Activated gamma-delta T cell (primary cell): ENCODE results near the gene ANXA3.

Experiments used
- DNase-seq: peaks from one replicate; lab custom pipeline; 2025; lab: John Stamatoyannopoulos, UW

ANXA3 gene

GRCh38 chr4:78611215-78611558 is 59.6 kb downstream of the ANXA3 start:
- no peak for DNase-seq

DNA sequence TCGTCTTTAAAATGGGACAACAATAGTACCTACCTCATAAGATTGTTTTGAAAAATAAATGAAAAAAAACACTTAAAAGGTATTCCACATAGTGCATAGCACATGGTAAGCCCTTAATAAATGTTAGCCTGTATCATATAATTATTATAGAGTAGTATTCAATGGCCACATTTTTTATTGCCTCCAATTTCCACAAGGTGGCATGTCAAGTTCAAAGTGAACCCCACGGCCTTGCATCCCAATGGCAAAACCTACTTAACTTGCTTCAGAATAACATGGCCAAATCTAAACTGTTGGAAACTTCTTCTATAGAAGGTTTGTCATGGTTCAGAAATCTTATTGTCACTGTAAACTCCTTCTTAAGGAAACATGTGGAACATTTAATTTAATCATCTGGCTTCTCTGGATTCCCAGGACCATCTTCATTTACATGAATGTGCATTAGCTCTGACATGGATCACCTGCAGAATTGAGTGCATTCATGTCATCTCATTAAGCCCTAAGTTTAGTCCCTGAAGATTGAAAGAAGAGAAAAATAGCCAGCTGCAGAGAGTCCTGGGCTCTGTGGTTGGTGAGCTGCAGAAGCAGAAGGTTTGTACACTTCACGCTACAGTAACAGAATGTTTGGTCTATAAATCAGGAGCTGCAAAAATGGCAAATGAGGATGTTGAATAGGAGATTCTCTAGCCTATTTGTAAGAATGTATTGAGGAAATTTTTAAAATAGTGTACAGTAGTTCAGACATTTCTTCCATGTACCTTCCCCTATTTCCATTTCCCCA is 61.0 kb downstream of the ANXA3 start:
- DNase-seq: no peak

DNA sequence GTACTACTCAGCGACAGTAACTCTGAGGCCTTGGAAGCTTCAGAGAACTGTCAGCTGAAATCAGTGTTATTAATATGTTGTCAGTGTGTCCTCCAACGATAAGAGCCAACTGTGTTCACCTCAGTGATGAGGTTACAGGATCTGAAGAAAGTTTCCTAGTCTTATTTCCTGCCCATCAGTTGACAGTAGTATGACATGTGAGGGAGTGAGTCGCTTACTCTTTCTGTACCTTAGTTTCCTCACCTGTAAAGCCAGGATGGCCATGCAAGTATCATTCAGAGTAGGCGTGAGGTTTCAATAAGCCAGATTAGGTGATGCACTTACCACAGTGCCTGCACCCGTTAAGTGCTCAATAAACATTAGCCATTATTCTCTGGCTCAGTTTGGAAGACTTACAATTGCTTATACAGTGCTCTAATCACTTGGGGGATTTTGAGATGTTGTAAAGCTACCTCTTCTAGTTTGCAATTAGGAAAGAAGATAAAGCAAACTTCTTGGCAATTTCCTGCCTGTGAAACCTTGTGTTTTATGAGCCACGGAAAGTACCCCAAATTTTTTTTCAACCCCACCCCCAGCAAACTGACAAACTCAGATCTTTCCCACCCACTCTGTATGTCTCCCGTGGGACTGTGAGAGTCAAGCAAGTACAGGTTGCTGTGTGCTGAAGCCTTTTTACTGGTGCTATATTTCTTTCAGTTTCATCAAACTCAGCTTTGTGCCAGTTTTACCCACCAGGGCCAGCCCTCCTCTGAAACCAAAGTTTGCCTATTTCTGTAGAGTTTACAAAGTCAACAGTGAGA is 62.2 kb downstream of the ANXA3 start:
- no peak for DNase-seq

- DNase-seq: no peak
Measured at GRCh38 chr4:78616046-78616498, 64.5 kb downstream of the ANXA3 start.

- no peak for DNase-seq
Measured at GRCh38 chr4:78618436-78618835, 66.9 kb downstream of the ANXA3 start.

GRCh38 chr4:78621395-78621794 is 69.8 kb downstream of the ANXA3 start:
- DNase-seq: no peak

GRCh38 chr4:78622253-78622979 is 70.8 kb downstream of the ANXA3 start:
- DNase-seq: no peak

- DNase-seq: no peak
Measured at GRCh38 chr4:78624048-78624447, 72.5 kb downstream of the ANXA3 start.

DNA sequence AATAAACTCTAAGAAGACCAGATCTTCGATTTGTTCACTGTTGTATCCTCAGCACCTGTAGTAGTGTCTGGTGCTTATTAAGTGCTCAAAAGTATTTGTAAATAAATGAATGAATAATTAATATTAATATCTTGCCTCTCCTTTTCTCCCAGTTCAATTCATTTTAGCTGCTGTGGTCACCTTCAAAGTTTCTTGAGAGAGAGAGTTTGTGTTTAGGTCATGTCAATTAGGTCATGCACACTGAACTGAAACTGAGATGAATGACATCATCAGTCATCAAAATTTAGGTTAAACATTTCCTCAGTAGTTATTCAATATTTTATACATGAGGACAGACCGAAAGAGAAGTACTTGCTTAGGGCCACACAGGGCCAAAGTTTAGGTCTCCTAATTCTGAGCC is 73.5 kb downstream of the ANXA3 start:
- DNase-seq: no peak

DNA sequence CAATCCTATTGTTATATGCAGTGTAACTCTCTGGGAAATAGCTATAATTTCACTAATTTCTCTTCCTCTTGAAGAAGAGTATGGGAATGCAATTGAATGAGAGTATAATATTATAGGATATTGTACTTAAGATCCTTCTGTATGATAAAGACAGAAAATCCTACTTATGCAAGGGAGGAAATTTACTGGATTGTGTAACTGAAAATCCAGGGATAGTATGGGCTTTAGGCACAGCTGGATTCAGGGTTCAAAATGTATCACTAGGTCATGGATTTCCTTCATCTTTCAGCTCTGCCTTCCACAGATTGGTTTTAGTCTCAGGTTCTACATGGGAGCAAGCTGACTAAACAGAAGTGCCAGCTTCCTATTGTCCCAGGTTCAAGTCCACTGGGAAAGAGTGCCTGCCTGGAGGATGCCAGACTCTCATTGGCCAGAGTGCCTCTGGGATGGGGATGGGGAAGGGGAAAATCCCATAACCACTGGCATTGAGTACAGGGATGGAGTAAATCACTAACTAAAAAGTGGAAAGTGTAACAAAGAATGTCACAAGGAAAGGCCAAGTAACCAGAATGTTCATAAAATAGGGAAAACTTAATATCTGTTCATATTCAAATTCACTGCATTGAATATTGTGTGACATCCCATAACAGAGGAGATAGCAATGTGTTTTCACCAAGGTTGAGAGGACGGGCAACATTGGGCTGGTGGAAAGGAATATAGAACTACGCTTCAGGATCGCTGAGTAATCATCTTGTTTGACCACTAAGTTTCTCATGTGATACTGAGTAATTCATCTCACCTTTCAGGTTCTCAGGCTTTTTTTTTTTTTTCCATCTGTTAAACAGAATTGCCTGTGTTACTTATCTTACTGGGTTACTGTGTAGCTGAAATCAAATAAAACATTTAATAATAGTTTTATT is 75.7 kb downstream of the ANXA3 start:
- DNase-seq: no peak

DNA sequence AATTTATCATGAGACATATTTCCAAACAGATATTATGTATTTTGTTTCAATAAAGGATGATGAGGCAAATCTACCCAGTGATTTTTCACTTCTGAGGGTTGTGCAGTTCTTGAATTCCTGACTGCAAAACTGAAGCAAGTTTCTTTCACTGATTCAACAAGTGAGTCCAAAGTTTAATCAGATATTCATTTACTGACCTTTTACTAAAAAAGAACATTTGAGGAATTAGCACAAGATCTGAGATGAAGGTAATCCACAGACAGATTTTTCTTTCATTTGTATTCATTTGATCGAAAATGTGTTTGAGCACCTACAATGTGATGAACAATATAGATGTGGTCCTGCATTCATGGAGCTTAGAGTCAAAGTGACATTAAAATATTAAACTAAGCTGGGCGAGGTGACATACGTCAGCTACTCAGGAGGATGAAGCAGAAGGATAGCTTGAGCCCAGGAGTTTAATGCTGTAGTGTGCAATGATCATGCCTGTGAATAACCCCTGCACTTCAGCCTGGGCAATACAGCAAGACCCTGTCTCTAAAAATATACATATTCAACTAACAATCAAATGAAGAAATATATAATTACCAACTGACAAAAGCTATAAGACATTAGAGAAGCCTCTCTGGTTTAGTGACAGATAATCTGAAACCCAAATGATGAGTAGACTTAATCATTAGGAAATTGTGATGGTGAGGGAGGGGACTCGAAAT is 76.6 kb downstream of the ANXA3 start:
- no peak for DNase-seq

GRCh38 chr4:78629991-78630541 is 78.5 kb downstream of the ANXA3 start:
- no peak for DNase-seq

DNA sequence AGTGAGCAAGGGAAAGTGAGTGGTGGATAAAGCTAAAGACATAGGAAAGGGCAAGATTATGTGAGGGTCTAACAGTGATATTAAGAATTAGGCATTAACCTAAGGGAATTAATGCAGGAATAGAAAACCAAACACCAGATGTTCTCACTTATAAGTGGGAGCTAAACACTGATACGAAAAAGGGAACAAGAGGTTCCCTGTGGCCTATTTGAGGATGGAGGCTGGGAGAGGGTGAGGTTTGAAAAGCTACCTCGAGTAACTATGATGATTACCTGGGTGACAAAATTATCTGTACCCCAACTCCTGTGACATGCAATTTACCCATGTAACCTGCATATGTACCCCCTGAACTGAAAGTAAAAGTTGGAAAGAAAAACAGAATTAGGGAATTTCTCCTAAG is 79.0 kb downstream of the ANXA3 start:
- no peak for DNase-seq

DNA sequence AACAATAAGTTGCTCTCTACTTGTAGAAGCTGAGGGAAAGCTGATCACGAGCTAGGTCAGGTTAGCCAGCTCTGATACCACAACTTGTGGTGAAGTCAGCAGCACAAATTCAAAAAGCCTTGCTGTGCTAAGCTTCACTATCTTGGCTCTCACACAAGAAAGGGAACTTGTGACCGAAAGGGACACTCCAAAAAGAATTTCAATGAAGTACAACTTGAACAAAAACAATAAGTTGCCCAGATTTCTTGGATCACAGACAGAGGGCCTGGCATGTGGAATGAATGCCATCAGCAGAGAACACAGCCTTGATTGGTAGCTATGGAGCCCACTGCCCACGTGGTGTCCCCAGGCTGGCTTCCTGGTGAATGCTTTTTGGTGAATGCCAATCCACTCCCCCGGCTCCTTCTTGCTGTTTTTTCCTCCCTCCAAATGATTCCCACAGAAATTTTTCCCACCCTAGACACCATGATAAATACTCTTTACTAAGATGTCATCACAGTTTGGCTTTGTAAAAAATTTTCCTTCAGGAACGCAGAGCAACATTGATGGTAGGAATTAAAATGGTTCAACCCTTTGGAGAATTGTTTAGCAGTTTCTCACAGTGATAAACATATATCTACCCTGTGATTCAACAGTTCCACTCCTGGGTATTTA is 82.6 kb downstream of the ANXA3 start:
- DNase-seq: no peak

DNA sequence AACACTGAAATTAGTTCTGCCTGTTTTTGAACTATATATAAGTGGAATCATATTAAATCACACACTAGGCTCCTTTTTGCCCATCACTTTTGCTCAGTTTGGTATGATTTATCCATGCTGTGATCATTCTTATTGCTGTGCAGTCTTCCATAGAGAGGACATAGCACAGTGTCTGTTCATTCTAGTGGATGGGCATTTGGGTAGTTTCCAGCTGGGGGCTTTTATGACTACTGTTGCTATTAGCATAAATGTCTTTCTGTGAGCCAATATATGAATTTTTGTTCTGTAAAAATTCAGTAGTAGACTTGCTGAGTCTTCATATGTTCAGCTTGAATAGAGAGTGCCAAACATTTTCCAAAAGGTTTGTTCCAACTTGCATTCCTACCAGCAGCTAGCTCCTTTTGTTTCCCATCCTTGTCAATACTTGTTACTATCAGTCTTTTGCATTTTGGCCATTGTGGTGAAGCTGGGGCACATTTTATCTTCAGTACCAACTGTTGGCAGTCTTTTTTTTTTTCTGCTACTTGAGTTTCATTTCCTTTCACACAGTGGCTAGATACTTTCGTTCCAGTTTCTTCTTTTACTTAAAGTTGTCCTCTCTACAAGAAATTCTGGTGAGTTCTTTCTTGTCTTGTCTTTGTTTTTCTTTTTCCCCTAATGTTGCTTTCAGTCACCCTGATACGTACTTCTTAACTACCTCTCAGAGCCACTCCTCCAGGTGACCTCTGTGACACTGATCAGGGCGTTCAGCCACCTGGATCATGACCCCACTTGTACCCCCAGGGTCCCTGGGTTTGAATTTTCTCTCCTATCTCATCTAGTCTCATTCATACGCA is 87.0 kb downstream of the ANXA3 start:
- DNase-seq: no peak

DNA sequence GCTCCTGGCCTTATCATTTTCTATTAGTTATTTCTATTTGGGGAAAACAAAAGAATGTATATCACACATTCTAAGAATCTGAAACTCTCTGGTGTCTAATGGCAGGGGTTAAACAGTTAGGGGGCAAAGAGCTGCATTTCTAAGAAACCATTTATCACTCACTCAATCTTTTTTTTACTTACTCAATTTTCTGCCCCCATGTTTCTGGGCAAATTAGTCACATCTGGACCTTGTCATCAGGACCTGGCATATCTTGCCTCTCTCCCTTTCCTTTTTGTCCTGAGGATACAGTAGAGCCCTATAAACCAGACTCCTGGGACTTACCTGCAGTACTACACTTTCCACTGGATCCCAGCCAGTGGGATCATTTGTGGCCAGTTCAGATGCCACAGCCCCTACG is 89.1 kb downstream of the ANXA3 start:
- DNase-seq: no peak

DNA sequence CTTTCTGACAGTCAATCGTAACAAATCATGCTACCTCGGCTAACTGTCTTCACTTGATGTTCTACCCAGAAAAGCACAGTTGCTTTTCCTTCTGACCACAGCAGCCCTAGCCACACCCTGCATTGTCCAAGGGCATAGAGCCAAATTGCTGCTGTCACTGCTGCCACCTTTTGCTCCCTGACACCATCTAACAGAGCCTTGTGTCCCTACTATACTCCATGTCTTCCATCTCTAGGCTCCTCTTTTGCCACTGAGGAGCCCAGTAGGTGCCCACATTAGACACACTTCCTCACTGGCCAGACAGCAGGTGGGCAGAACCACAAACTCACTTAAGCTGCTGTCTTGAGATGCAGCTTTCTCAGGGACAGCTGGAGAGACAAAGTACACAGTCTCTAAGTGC is 91.4 kb downstream of the ANXA3 start:
- no peak for DNase-seq

- DNase-seq: no peak
Measured at GRCh38 chr4:78644063-78644691, 92.6 kb downstream of the ANXA3 start.
